Ovary (tissue), 9 donors: Measurements from ENCODE around the gene FNIP1. TPM values are rescaled to one million over a fixed set of nuclear protein-coding genes. Genes with fewer than 3 reads are reported as not detected.

ENCODE experiments used
- DNase-seq, 5 donors: peaks; one replicate each; pipeline ENCODE4 v3.0.0-alpha.2; 2019 to 2020
- H3K27ac ChIP-seq, 2 donors: fragments of 200-600 bp; one replicate each; pipeline versions ENCODE4 v1.5.1 to v1.8.0; 2019 to 2022
- H3K27me3 ChIP-seq: fragments of 200-600 bp; one replicate; pipeline ENCODE4 v1.8.0; 2022
- H3K36me3 ChIP-seq: fragments of 200-600 bp; sonication (generic); one replicate; pipeline ENCODE4 v1.5.1; 2019
- H3K4me1 ChIP-seq: one replicate; pipeline ENCODE4 v1.8.1; 2013; ENCODE audit warnings: mild to moderate bottlenecking, moderate library complexity; ENCODE audit not compliant: insufficient read depth
- H3K4me3 ChIP-seq: fragments of 200-600 bp; sonication (generic); one replicate; pipeline ENCODE4 v1.5.1; 2017
- H3K9me3 ChIP-seq, 2 donors: fragments of 200-600 bp in 1 of 2; sonication (generic) in 1 of 2; one replicate each; pipeline versions ENCODE4 v1.5.1 to v1.8.1; 2013 to 2019; ENCODE audit warnings: mild to moderate bottlenecking in 1 of 2, moderate library complexity in 1 of 2
- CTCF ChIP-seq, 3 donors: fragments of 450-650 bp in 2 of 3; fragments of 200-600 bp in 1 of 3; IDR thresholded peaks; one replicate each; pipeline versions ENCODE4 v1.5.1 to v1.8.0; 2016 to 2022; ENCODE audit warnings: antibody characterized with exemption in 3 of 3, mild to moderate bottlenecking in 1 of 3
- EP300 ChIP-seq: sonication (generic); formaldehyde crosslinking; IDR thresholded peaks from one replicate; pipeline ENCODE4 v1.6.1; 2017; ENCODE audit warnings: antibody characterized with exemption
- POLR2A ChIP-seq: fragments of 450-650 bp; IDR thresholded peaks from one replicate; pipeline ENCODE4 v1.6.1; 2017; ENCODE audit warnings: antibody characterized with exemption, mild to moderate bottlenecking, moderate library complexity
- WGBS, 3 donors: extraction: QIAGEN DNeasy Blood & Tissue Kit in 1 of 3; methylation state at CpG; one replicate each; pipeline versions ENCODE4 v1.1.5 to v1.1.7; 2013 to 2017; 5-methylcytosine and 5-hydroxymethylcytosine counted together
- intact Hi-C, 4 donors: fragments of 100-400 bp; cut with DNase I; formaldehyde crosslinking; loops; one replicate each; pipeline versions ENCODE4 v1.11.0 to v1.15.1; 2022 to 2023
- polyA plus RNA-seq, 2 donors: library from polyadenylated mRNA; stranded (reverse); fragments of 200-250 nt in 1 of 2; fragments of 350-450 nt in 1 of 2; fragmentation: Illumina TruSeq in 1 of 2; extraction: RNeasy Lipid Tissue Mini Kit (QIAGEN cat#74804) in 1 of 2; gene quantifications; one replicate each; pipeline ENCODE4 v1.2.3, GENCODE V29; 2013 to 2014
- total RNA-seq, 7 donors: library from RNA; depleted of rRNA in 2 of 7; stranded (reverse); fragments of >200 nt in 2 of 7; fragmentation: NEBNext Ultra II Directional in 3 of 7; extraction: Animal tissue kit (Norgen Biotek cat#: 25700) in 3 of 7; gene quantifications; one replicate each; pipeline versions ENCODE4 v1.1.0 to v1.2.4, GENCODE V29; 2016 to 2023
- donor health status: DM: no; HTN: no; CAD: no; lungs with moderate emphysema.
- donor health status: DM: no; HTN: no; CAD: no.
- donor health status: Bipolar disorder and iron deficiency.
- donor health status: DM: yes; HTN: yes; CAD: no.
- donor health status: DM: no; HTN: no; CAD: no.
- donor health status: DM: yes; HTN: yes; CAD: no.

FNIP1 gene
- total and polyA plus RNA-seq, 9 donors: 7.2 to 52.7 (median 39.4) TPM

- TF ChIP-seq CTCF (IDR thresholded peaks at IDR 0.05): no peak
- Histone ChIP-seq H3K4me1 (peaks cover 10% of the 10 kb centered on the region), H3K27me3 (no peaks in the 10 kb centered on the region), H3K27ac (no peak overlapping the region), H3K9me3 (no peaks in the 10 kb centered on the region), H3K4me3 (no peak overlapping the region), H3K36me3 (no peaks in the 10 kb centered on the region)
- DNase-seq: no peak
- intact Hi-C loops: no loop called here
- 83 to 89% (median 87%) methylated on average over 3 of the region's 3 CpGs for WGBS, 3 donors
These were observed 7.1 kb downstream of the FNIP1 start for GRCh38 chr5:131789765-131790164.

- H3K27ac ChIP-seq: no peak overlapping the region
- H3K4me3 ChIP-seq: no peak overlapping the region
- WGBS, 3 donors: 85 to 93% (median 89%) methylated on average over 4 of the region's 4 CpGs
- no peaks in the 10 kb centered on the region for H3K36me3 ChIP-seq
- peaks cover 5% of the 10 kb centered on the region for H3K4me1 ChIP-seq
- TF ChIP-seq CTCF (IDR thresholded peaks at IDR 0.05) (no peak), POLR2A (no peak), EP300 (no peak)
- DNase-seq: no peak
- no peaks in the 10 kb centered on the region for H3K27me3 ChIP-seq
- no peaks in the 10 kb centered on the region for H3K9me3 ChIP-seq
- intact Hi-C loops: no loop called here
These were observed 9.1 kb downstream of the FNIP1 start for GRCh38 chr5:131787736-131788135.

- Histone ChIP-seq H3K27ac (no peak overlapping the region), H3K4me3 (no peak overlapping the region), H3K27me3 (no peaks in the 10 kb centered on the region), H3K4me1 (peaks cover 5% of the 10 kb centered on the region), H3K9me3 (no peaks in the 10 kb centered on the region), H3K36me3 (no peaks in the 10 kb centered on the region)
- intact Hi-C loops: no loop called here
- 63 to 69% (median 67%) methylated on average over 4 of the region's 4 CpGs for WGBS, 3 donors
- no peak for DNase-seq
- TF ChIP-seq CTCF (IDR thresholded peaks at IDR 0.05) (no peak), EP300 (no peak), POLR2A (no peak)
These were observed 9.7 kb downstream of the FNIP1 start for GRCh38 chr5:131786900-131787692.

- H3K4me1 ChIP-seq: peaks cover 5% of the 10 kb centered on the region
- 91 to 95% (median 95%) methylated on average over 1 of the region's 1 CpG for WGBS, 3 donors
- TF ChIP-seq CTCF (IDR thresholded peaks at IDR 0.05): no peak
- TF ChIP-seq EP300: no peak
- no peak for TF ChIP-seq POLR2A
These were observed 10.8 kb downstream of the FNIP1 start for GRCh38 chr5:131786036-131786435.

More at GRCh38 chr5:131786036-131786435, 10.8 kb downstream of the FNIP1 start:
- Histone ChIP-seq H3K27me3 (no peaks in the 10 kb centered on the region), H3K36me3 (no peaks in the 10 kb centered on the region), H3K4me3 (no peak overlapping the region), H3K27ac (no peak overlapping the region), H3K9me3 (no peaks in the 10 kb centered on the region)
- intact Hi-C loops: no loop called here
- DNase-seq: no peak
